ENCODE measurements around the gene EYS.

GRCh38 chr6:63999613-64000012, 1707.4 kb downstream of the EYS start:
- TF ChIP-seq CTCF (IDR thresholded peaks at IDR 0.05) (no peak), POLR2A (IDR thresholded peaks at IDR 0.05) (no peak), POLR2AphosphoS5 (IDR thresholded peaks at IDR 0.05) (no peak), EP300 (IDR thresholded peaks at IDR 0.05) (no peak)

All from gastroesophageal sphincter (tissue), 3 donors.